Panc1 (cell line): ENCODE data around the gene ASF1B. TPM values are rescaled to one million over a fixed set of nuclear protein-coding genes. Genes with fewer than 3 reads are reported as not detected.

Source experiments
- ATAC-seq: fragments of 200-7000 bp; cut with Tn5 transposase; 2 replicates; pipeline ENCODE4 v1.9.1; 2020; ENCODE audit warnings: mild to moderate bottlenecking, moderate library complexity
- BruUV-seq: library from RNA; stranded (reverse); fragments of 400-500 nt; replicated peaks from 2 replicates; lab custom pipeline; 2021; lab: Mats Ljungman, UMichigan
- CTCF ChIA-PET: fragments of 300-600 bp; sonication (Branson Sonifier 250); formaldehyde crosslinking; loops from one replicate; lab custom pipeline; 2022; ENCODE audit warnings: antibody characterized with exemption; lab: Charles Lee
- POLR2A ChIA-PET: fragments of 300-600 bp; sonication (Branson Sonifier 250); formaldehyde crosslinking; loops from one replicate; lab custom pipeline; 2022; ENCODE audit warnings: antibody characterized with exemption; lab: Charles Lee
- DNase-seq: peaks from one replicate; pipeline ENCODE4 v3.0.0-alpha.2; 2010; ENCODE audit warnings: low read depth, low spot score
- H3K27ac ChIP-seq: 2 replicates; pipeline ENCODE4 v1.5.1; 2011; ENCODE audit warnings: mild to moderate bottlenecking, low read length, inconsistent platforms
- H3K27me3 ChIP-seq: fragments of 200-500 bp; sonication (Bioruptor generic); 2 replicates; pipeline ENCODE4 v1.6.0; 2014; ENCODE audit warnings: low read length, inconsistent platforms; ENCODE audit not compliant: control insufficient read depth, insufficient read depth
- H3K36me3 ChIP-seq: fragments of 200-500 bp; sonication (Bioruptor generic); 2 replicates; pipeline ENCODE4 v1.5.1; 2014; ENCODE audit warnings: inconsistent platforms, mild to moderate bottlenecking, low read length, moderate library complexity; ENCODE audit not compliant: control insufficient read depth, insufficient read depth
- H3K4me1 ChIP-seq: 2 replicates; pipeline ENCODE4 v1.5.1; 2011; ENCODE audit warnings: inconsistent platforms, mild to moderate bottlenecking, low read length, moderate library complexity; ENCODE audit not compliant: control insufficient read depth, insufficient read depth
- H3K4me3 ChIP-seq, 2 experiments: 2 replicates each; pipeline ENCODE4 v1.5.1; 2011 to 2012; ENCODE audit warnings: low read depth in 2 of 2, low read length in 2 of 2, mild to moderate bottlenecking in 2 of 2, inconsistent platforms in 1 of 2, moderate library complexity in 1 of 2
- H3K9me3 ChIP-seq: fragments of 200-500 bp; sonication (Bioruptor generic); 2 replicates; pipeline ENCODE4 v1.5.1; 2014; ENCODE audit warnings: low read depth, mild to moderate bottlenecking, inconsistent platforms, low read length, moderate library complexity; ENCODE audit not compliant: control insufficient read depth, insufficient read depth
- CTCF ChIP-seq: fragments of 450-650 bp; IDR thresholded peaks from 2 replicates; pipeline ENCODE4 v1.5.1; 2017; ENCODE audit warnings: mild to moderate bottlenecking
- POLR2AphosphoS5 ChIP-seq: IDR thresholded peaks from 2 replicates; pipeline ENCODE4 v1.6.1; 2012; ENCODE audit warnings: mild to moderate bottlenecking, low read depth, low read length, moderate library complexity
- REST ChIP-seq, 2 experiments: IDR thresholded peaks; 2 replicates each; pipeline ENCODE4 v1.6.1; 2011 to 2012; ENCODE audit warnings: low read depth in 2 of 2, control low read depth in 1 of 2, low read length in 1 of 2, mild to moderate bottlenecking in 1 of 2, moderate library complexity in 1 of 2; ENCODE audit not compliant: insufficient read depth in 1 of 2
- SIN3A ChIP-seq: IDR thresholded peaks from 2 replicates; pipeline ENCODE4 v1.6.1; 2012; ENCODE audit warnings: low read depth, mild to moderate bottlenecking, low read length, moderate library complexity, borderline replicate concordance; ENCODE audit not compliant: insufficient read depth
- TCF7L2 ChIP-seq: IDR thresholded peaks from 2 replicates; pipeline ENCODE4 v1.6.1; 2011; ENCODE audit warnings: mild to moderate bottlenecking, low read depth, low read length, inconsistent platforms
- in situ Hi-C: cut with HindIII; loops from 2 replicates; pipeline ENCODE4 v1.10.0; 2016; ENCODE audit warnings: low sequenced_read_pairs, low pct_unique_long_range_greater_than_20kb
- intact Hi-C: fragments of 100-400 bp; cut with micrococcal nuclease; formaldehyde crosslinking; loops from one replicate; pipeline ENCODE4 v1.10.0; 2022; ENCODE audit not compliant: unreplicated experiment
- total RNA-seq: library from RNA; stranded (reverse); gene quantifications from one replicate; pipeline ENCODE4 v1.2.1, GENCODE V29; 2021; ENCODE audit not compliant: unreplicated experiment

ASF1B gene
- total RNA-seq, 1 experiment from 2014 or later, result 35.4 TPM

- 0 out of 2 replicates have a peak, but pooled peaks have one; percentile 11 for ATAC-seq
- Histone ChIP-seq H3K36me3 (no peaks in the 10 kb centered on the region), H3K4me1 (no peaks in the 10 kb centered on the region), H3K9me3 (no peaks in the 10 kb centered on the region), H3K4me3 (no peak overlapping the region), H3K27ac (no peak overlapping the region), H3K27me3 (no peaks in the 10 kb centered on the region)
- DNase-seq, result no peak
- BruUV-seq, result no TSS peak
- in situ Hi-C loops (no loop called here), intact Hi-C loops (no loop called here)
- POLR2A ChIA-PET, result no interaction called here
- TF ChIP-seq POLR2AphosphoS5 (no peak), REST (IDR thresholded peaks at IDR 0.05; ENCODE audit: insufficient read depth in 1 of 2, low read depth in 2 of 2, low read length in 1 of 2) (no peak), TCF7L2 (no peak), SIN3A (no peak), CTCF (no peak)
- CTCF ChIA-PET, result no interaction called here
Measured at GRCh38 chr19:14127176-14127575, 9.2 kb downstream of the ASF1B start.

- POLR2A ChIA-PET, result no interaction called here
- Histone ChIP-seq H3K9me3 (no peaks in the 10 kb centered on the region), H3K27me3 (no peaks in the 10 kb centered on the region), H3K36me3 (no peaks in the 10 kb centered on the region), H3K4me3 (no peak overlapping the region), H3K4me1 (peaks cover 11% of the 10 kb centered on the region), H3K27ac (no peak overlapping the region)
- DNase-seq (no peak), ATAC-seq (no peak)
- no TSS peak for BruUV-seq
- intact Hi-C loops, result no loop called here
- in situ Hi-C loops, result no loop called here
- CTCF ChIA-PET, result interaction anchor here (0.7 to 1.5 kb wide), 2 partner anchors 9 to 14 kb away, joined by 6 to 9 read pairs; partner anchors contain the start of gene ASF1B
- TF ChIP-seq CTCF (no peak), POLR2AphosphoS5 (no peak), SIN3A (no peak), TCF7L2 (no peak), REST (IDR thresholded peaks at IDR 0.05; ENCODE audit: insufficient read depth in 1 of 2, low read depth in 2 of 2, low read length in 1 of 2) (no peak)
Measured at GRCh38 chr19:14122924-14123323, 13.5 kb downstream of the ASF1B start.
